GM19240 (cell line): ENCODE measurements around the gene TLR1.
A peak's percentile ranks its signal among the peaks of the same experiment; 100 is the strongest.
"Not testable (repeated sequence)": the region's sequence is repeated elsewhere in the genome, so short reads cannot be mapped to it uniquely, and the experiment has no call there.

Source experiments
- DNase-seq: peaks from one replicate; pipeline ENCODE4 v3.0.0; 2011; ENCODE audit warnings: low spot score; ENCODE audit not compliant: insufficient read length

Gene TLR1

GRCh38 chr4:38807462-38807861 is 2.9 kb upstream of the TLR1 start:
- not testable (repeated sequence) for DNase-seq

- not testable (repeated sequence) for DNase-seq
Observed at GRCh38 chr4:38806251-38806650, 1.7 kb upstream of the TLR1 start.

GRCh38 chr4:38805530-38806145 is 1.0 kb upstream of the TLR1 start:
- DNase-seq: peak; percentile 72

GRCh38 chr4:38803833-38804653 is 548 bp downstream of the TLR1 start:
- DNase-seq: no peak

GRCh38 chr4:38802561-38803355 is 1.8 kb downstream of the TLR1 start:
- no peak for DNase-seq

- DNase-seq: no peak
Observed at GRCh38 chr4:38800961-38801450, 3.6 kb downstream of the TLR1 start.

- DNase-seq: no peak
Observed at GRCh38 chr4:38800366-38800765, 4.2 kb downstream of the TLR1 start.

GRCh38 chr4:38795087-38795486 is 9.5 kb downstream of the TLR1 start:
- DNase-seq: no peak

- DNase-seq: no peak
Observed at GRCh38 chr4:38794051-38794450, 10.5 kb downstream of the TLR1 start.

- DNase-seq: no peak
Observed at GRCh38 chr4:38791010-38791409, 13.6 kb downstream of the TLR1 start.

- no peak for DNase-seq
Observed at GRCh38 chr4:38788317-38788716, 16.3 kb downstream of the TLR1 start.

- no peak for DNase-seq
Observed at GRCh38 chr4:38787693-38788092, 16.9 kb downstream of the TLR1 start.

GRCh38 chr4:38785901-38786402 is 18.6 kb downstream of the TLR1 start:
- no peak for DNase-seq

GRCh38 chr4:38785041-38785790 is 19.4 kb downstream of the TLR1 start:
- no peak for DNase-seq

- DNase-seq: no peak
Observed at GRCh38 chr4:38784141-38784540, 20.4 kb downstream of the TLR1 start.

GRCh38 chr4:38783109-38783460 is 21.5 kb downstream of the TLR1 start:
- no peak for DNase-seq

GRCh38 chr4:38782452-38783108 is 22.0 kb downstream of the TLR1 start, which contains the start of gene TLR10:
Gene TLR10, minus strand, starts transcription at chr4:38782990. Its CDS starts 7,400 bp downstream, at chr4:38775590.
- peak; percentile 41 for DNase-seq

- DNase-seq: no peak
Observed at GRCh38 chr4:38781854-38782261, 22.7 kb downstream of the TLR1 start.

GRCh38 chr4:38780833-38781484 is 23.6 kb downstream of the TLR1 start:
- no peak for DNase-seq

GRCh38 chr4:38779790-38780189 is 24.8 kb downstream of the TLR1 start:
- DNase-seq: no peak
